H1 (cell line): ENCODE measurements around the gene USP7. TPM values are rescaled to one million over a fixed set of nuclear protein-coding genes. Genes with fewer than 3 reads are reported as not detected.

Source experiments
- CHD1 ChIP-seq: IDR thresholded peaks from 2 replicates; pipeline ENCODE4 v1.6.1; 2012; ENCODE audit warnings: low read depth, low read length, improper control_type of control experiment
- polyA plus RNA-seq, 7 experiments: library from polyadenylated mRNA; depleted of rRNA in 3 of 7; stranded (reverse) in 5 of 7; unstranded in 2 of 7; fragments of >200 nt in 5 of 7; fragments of 200-250 nt in 2 of 7; gene quantifications; 1 replicate in 5 of 7; 2 replicates in 1 of 7; 4 replicates in 1 of 7; pipeline versions ENCODE4 v1.2.1 to v1.2.3, GENCODE V29; 2011 to 2013; ENCODE audit warnings: missing spikeins in 2 of 7, mixed read lengths in 2 of 7
- total RNA-seq: library from RNA; stranded (reverse); fragmentation: NEBNext Ultra II Directional; extraction: Animal tissue kit (Norgen Biotek cat#: 25700); gene quantifications from 2 replicates; pipeline ENCODE4 v1.2.1, GENCODE V29; 2021
- TF ChIP-seq, protein P1 (sequence below): IDR thresholded peaks from 2 replicates; pipeline ENCODE4 v1.6.1; 2011; ENCODE audit warnings: low read length, improper control_type of control experiment

Gene USP7
- total and polyA plus RNA-seq, 2 of the 8 experiments (the other 6 are each of a cell fraction or from before 2014, with no cell fraction given) = 21.3 to 211 TPM

DNA sequence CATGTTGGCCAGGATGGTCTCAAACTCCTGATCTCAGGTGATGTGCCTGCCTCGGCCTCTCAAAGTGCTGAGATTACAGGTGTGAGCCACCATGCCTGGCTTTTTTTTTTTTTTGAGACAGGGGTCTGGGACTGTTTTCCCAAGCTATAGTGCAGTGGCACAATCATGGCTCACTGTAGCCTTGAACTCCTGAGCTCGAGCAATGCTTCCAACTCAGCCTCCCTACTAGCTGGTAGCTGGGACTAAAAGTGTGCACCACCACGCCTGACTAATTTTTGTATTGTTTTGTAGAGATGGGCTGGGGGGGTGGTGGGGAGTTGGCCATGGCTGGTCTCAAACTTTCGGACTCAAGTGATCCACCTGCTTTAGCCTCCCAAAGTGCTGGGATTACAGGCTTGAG is 36.1 kb upstream of the USP7 start (continued):
- TF ChIP-seq CHD1 = no peak
- TF ChIP-seq, protein P1, sequence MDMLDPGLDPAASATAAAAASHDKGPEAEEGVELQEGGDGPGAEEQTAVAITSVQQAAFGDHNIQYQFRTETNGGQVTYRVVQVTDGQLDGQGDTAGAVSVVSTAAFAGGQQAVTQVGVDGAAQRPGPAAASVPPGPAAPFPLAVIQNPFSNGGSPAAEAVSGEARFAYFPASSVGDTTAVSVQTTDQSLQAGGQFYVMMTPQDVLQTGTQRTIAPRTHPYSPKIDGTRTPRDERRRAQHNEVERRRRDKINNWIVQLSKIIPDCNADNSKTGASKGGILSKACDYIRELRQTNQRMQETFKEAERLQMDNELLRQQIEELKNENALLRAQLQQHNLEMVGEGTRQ = no peak
